SK-N-DZ (cell line): ENCODE data around the gene NPTXR.
"Not testable (repeated sequence)": the region's sequence is repeated elsewhere in the genome, so short reads cannot be mapped to it uniquely, and the experiment has no call there.

Experiments
- DNase-seq: peaks from one replicate; pipeline ENCODE4 v3.0.0-alpha.2; 2015; ENCODE audit warnings: low spot score

The NPTXR gene

GRCh38 chr22:38868886-38869381, 25.1 kb upstream of the NPTXR start:
- peak; percentile 74 for DNase-seq

GRCh38 chr22:38868286-38868721, 24.5 kb upstream of the NPTXR start:
- DNase-seq, result no peak

- DNase-seq, result no peak
Observed at GRCh38 chr22:38867471-38868285, 23.9 kb upstream of the NPTXR start.

- no peak for DNase-seq
Observed at GRCh38 chr22:38867124-38867455, 23.3 kb upstream of the NPTXR start.

- no peak for DNase-seq
Observed at GRCh38 chr22:38866399-38867123, 22.7 kb upstream of the NPTXR start.

- DNase-seq, result no peak
Observed at GRCh38 chr22:38866024-38866398, 22.2 kb upstream of the NPTXR start.

GRCh38 chr22:38865201-38866023, 21.6 kb upstream of the NPTXR start:
- DNase-seq, result no peak

GRCh38 chr22:38864361-38865191, 20.7 kb upstream of the NPTXR start:
- no peak for DNase-seq

GRCh38 chr22:38863531-38864131, 19.8 kb upstream of the NPTXR start:
- DNase-seq, result no peak

GRCh38 chr22:38862375-38863329, 18.8 kb upstream of the NPTXR start:
- DNase-seq, result no peak

- DNase-seq, result no peak
Observed at GRCh38 chr22:38861927-38862326, 18.1 kb upstream of the NPTXR start.

GRCh38 chr22:38861170-38861876, 17.5 kb upstream of the NPTXR start:
- DNase-seq, result no peak

GRCh38 chr22:38860283-38861169, 16.7 kb upstream of the NPTXR start:
- no peak for DNase-seq

GRCh38 chr22:38859581-38860282, 15.9 kb upstream of the NPTXR start:
- DNase-seq, result no peak

GRCh38 chr22:38858492-38858891, 14.7 kb upstream of the NPTXR start:
- no peak for DNase-seq

- not testable (repeated sequence) for DNase-seq
Observed at GRCh38 chr22:38854476-38854875, 10.6 kb upstream of the NPTXR start.

- DNase-seq, result not testable (repeated sequence)
Observed at GRCh38 chr22:38853883-38854282, 10.1 kb upstream of the NPTXR start.
